Measurements from ENCODE around the gene CAND2. TPM values are rescaled to one million over a fixed set of nuclear protein-coding genes. Genes with fewer than 3 reads are reported as not detected.

Gene CAND2
- total and polyA plus RNA-seq, 9 of the 15 experiments (the other 6 are each of a cell fraction or from before 2014, with no cell fraction given): 0.91 to 14.9 (median 4.3) TPM

DNA sequence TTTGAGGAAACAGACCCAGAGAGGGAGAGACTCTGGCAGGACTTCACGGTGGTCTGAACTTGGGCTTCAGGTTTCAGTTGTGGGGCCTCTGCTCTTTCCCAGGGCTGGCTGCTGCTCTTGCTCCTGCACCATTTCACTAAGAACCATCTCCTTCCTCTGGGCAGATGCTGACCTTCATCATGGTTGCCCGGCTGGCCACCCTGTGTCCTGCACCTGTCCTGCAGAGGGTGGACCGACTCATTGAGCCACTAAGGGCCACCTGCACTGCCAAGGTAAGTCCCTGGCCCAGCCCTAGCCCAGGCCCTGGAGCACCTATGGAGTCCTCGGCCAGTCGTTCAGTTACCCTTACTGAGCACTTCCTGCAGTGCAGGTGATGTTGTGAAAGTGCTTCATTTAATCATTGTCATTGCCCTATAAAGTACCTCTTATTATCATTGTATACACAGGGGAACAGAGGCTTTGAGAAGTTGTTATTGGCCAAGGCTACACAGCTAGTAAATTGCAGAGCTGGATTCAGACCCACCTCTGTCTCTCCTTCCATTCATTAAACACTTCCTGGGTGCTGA lies 34.9 kb downstream of the CAND2 start (continued):
- TF ChIP-seq, protein P1, sequence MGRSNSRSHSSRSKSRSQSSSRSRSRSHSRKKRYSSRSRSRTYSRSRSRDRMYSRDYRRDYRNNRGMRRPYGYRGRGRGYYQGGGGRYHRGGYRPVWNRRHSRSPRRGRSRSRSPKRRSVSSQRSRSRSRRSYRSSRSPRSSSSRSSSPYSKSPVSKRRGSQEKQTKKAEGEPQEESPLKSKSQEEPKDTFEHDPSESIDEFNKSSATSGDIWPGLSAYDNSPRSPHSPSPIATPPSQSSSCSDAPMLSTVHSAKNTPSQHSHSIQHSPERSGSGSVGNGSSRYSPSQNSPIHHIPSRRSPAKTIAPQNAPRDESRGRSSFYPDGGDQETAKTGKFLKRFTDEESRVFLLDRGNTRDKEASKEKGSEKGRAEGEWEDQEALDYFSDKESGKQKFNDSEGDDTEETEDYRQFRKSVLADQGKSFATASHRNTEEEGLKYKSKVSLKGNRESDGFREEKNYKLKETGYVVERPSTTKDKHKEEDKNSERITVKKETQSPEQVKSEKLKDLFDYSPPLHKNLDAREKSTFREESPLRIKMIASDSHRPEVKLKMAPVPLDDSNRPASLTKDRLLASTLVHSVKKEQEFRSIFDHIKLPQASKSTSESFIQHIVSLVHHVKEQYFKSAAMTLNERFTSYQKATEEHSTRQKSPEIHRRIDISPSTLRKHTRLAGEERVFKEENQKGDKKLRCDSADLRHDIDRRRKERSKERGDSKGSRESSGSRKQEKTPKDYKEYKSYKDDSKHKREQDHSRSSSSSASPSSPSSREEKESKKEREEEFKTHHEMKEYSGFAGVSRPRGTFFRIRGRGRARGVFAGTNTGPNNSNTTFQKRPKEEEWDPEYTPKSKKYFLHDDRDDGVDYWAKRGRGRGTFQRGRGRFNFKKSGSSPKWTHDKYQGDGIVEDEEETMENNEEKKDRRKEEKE (IDR thresholded peaks at IDR 0.05; ENCODE audit: borderline replicate concordance in 1 of 2, control insufficient read depth in 1 of 2, low read depth in 2 of 2, low read length in 1 of 2): no peak
- TF ChIP-seq ZBTB8A (IDR thresholded peaks at IDR 0.05; ENCODE audit: partially characterized antibody): no peak
- no peak for TF ChIP-seq MEIS2 (IDR thresholded peaks at IDR 0.05; ENCODE audit: partially characterized antibody)
- no peak for TF ChIP-seq ZNF121 (CRISPR knock-in tag; conservative IDR thresholded peaks at IDR 0.05)
- no peak for TF ChIP-seq ZFP36 (IDR thresholded peaks at IDR 0.05; ENCODE audit: low read depth, low read length, partially characterized antibody)
- no peak for TF ChIP-seq RFX1 (IDR thresholded peaks at IDR 0.05)
- no peak for TF ChIP-seq ZNF212 (CRISPR knock-in tag; IDR thresholded peaks at IDR 0.05)
- TF ChIP-seq DDX20 (tag; IDR thresholded peaks at IDR 0.05; ENCODE audit: low read depth): no peak
- TF ChIP-seq KAT8 (IDR thresholded peaks at IDR 0.05; ENCODE audit: low read depth): no peak
- TF ChIP-seq, protein P2, sequence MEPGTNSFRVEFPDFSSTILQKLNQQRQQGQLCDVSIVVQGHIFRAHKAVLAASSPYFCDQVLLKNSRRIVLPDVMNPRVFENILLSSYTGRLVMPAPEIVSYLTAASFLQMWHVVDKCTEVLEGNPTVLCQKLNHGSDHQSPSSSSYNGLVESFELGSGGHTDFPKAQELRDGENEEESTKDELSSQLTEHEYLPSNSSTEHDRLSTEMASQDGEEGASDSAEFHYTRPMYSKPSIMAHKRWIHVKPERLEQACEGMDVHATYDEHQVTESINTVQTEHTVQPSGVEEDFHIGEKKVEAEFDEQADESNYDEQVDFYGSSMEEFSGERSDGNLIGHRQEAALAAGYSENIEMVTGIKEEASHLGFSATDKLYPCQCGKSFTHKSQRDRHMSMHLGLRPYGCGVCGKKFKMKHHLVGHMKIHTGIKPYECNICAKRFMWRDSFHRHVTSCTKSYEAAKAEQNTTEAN (CRISPR knock-in tag; IDR thresholded peaks at IDR 0.05): no peak
- no peak for TF ChIP-seq MCM3 (IDR thresholded peaks at IDR 0.05)
- TF ChIP-seq ZNF436 (CRISPR knock-in tag; IDR thresholded peaks at IDR 0.05): no peak

All from K562 (cell line).